Activated CD4-positive, alpha-beta T cell treated with anti-CD3 and anti-CD28 coated beads for 4 hours (primary cell): ENCODE results near the gene PLCB1.

Experiments
- DNase-seq, 2 donors: peaks; one replicate each; pipeline ENCODE4 v3.0.0-alpha.2; 2020

PLCB1 gene

DNA sequence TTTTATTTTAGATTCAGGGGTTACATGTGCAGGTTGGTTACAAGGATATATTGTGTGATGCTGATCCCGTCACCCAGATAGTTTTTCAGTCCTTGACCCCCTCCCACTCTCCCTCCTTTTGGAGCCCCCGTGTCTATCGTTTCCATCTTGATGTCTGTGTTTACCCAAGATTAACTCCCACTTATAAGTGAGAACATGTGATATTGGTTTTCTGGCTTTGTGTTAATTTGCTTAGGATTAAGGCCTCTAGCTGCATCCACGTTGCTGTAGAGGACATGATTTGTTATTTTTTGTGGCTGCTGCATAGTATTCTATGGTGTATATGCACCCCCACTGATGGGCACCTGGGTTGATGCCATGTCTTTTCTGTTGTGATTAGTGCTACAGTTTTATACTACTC is 178.6 kb downstream of the PLCB1 start:
- no peak for DNase-seq

DNA sequence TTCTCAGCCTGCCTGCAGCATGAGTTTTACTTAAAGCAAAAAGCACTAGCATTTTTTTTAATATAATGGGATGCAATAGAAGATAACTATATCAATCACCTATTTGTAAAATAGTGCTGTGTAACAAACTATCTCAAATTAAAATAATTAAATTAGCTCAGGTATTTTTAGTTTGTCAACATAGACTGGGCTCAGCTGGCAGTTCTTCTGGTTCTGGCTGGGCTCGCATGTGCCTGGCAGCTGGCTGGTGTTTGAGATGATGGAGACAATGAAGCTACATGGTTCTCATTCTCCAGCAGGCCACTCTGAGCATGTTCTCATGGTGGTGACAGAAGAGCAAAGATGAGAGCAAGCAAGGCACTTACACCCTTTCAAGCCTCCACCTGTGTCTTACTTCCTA is 181.0 kb downstream of the PLCB1 start:
- DNase-seq: no peak

DNA sequence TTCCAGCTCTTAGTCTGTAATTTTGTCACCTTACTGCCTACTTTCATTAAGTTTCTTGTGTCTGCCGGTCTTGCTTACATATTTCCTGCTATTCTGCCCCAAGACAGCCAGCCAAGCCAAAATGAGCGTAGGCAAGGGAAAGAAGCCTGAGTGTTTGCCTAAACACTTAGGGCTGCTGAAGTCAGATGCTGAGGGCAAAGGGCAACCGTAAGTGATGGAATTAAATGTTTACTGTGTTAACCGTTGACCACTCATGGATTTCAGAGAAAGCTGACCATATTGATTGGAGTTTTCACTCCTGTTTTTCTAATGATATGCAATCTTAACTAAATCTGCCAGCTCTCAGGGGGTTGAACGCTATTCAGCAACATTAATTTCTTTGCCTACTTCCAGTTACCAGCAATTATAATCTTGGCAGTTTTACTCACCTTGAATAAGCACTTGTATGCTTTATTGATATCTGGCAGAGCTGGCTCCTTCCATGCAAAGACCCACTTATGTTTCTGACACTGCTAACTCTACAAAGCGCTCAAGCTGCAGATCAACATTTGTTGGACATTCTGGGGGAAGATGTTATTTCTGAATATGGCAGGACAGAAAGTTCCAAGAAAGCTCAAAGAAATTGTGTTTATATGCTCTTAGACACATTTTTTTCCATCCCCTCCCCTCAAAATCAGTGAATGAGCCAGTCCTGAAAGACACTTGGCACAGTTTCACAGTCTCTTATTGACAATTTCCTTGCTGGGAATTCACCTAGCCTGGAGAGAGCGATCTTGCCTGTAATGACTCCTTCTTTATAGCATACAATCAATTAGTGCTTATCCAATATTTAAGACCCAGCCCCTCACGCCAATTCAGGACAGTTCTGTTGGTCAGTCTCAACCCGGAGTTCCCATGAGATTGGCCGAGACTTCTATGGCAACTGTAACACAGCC is 183.8 kb downstream of the PLCB1 start:
- DNase-seq: no peak

GRCh38 chr20:8317448-8317847 is 185.4 kb downstream of the PLCB1 start:
- DNase-seq: no peak

DNA sequence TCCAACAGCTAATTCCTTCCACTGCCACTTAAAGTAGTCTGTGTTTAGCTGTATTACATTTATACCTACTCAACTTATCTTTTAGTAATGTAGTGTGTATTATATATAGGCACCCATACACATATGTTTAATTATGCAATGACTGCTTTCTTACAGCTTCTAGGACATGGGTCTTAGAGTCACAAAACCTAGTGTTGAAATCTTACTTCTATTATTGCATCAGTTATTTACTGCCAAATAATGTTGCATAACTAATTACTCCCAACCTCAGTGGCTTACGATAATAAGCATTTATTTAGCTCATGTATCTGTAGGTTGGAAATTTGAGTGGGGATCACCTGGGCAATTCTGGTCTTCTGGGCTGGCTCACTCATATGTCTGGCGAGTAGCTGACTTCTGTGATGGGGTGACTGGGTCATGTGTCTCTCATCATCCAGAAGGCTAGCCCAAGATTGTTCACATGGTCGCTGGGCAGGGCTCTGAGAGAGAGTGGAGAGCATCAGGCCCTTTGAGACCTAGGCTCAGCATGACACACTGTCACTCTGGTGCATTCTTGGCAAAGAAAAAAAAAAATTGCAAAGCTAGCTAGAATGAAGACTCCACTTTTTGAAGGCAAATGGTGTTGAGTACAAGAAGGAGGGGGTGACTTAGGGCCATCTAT is 187.0 kb downstream of the PLCB1 start:
- no peak for DNase-seq

DNA sequence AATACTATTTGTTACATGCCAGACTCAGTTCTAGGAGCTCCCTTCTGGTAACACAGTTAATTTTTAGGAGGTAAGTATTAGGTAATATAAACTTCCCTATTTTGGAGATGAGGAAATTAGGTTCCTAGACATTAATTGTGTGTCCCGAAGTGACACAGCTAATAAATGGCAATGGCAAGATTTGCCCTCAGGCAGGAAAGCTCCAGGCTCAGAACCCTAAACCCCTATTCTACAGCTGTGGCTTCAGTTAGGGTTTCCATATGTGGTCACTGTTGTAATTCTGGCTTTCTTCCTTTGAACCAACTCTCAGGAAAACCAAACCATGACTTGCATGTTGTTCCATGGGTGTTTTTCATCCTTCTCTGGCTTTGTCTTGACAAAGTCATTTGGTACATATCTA is 188.2 kb downstream of the PLCB1 start:
- DNase-seq: no peak

DNA sequence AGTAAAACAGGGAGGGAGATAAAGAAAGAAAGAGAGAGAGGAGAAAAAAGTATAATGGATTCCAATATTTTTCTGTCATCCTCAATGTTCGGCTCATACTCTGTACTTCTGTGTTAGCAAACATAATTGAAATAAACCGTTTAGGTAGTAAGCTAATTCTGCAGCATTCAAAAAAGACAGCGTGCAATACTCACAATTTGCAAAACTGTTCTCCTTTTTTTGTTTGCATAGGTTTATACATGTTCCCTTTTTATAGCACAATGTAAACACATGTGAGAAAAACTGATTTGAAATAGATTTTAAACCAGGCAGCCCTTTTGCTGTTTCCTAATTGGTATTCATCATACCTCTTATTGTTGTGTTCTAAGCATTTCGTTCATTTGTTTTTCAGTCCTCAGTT is 188.9 kb downstream of the PLCB1 start:
- DNase-seq: no peak

DNA sequence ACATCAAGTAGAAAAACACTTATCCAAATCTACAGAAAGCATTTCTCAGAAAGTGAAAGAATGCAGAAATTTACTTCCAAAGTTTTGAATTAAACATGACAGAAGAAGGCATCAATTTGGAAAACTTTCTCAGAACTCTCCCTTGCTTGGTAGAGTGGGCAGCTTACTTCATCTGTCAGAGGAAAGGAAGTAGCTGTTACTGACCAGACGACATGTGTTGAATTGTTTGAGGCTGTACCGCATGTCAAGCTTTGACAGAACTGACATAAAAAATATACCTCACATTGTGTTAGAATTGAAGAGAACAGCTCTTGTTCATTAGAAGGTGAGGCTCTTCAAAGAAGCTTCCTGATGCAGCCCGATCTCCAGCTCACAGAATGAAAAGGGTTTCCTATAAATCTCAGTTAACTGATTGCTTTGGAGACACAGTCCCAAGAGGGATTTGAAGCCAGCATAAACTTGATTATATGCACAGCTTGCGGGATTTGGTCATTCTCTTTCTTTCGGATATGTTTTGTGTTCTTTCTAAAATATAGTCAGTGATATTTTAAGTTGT is 190.7 kb downstream of the PLCB1 start:
- no peak for DNase-seq

DNA sequence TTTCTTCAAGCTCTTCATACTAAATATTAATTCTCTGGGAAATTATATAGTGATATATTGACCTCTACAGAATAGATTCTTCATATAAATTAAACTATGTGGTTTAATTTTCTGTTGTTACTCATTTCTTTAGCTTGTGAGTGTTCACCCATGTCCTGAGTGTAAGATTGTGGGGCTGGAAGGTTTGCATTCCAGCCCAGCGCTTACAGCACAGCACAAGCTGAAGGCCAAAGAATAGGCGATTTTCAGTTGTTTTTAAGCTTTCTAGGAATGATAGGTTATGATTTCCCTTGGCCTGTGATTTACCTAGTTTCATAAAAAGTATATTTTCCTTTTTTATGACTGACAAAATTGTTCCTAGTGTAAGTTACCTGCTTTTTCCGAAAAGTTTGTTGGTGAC is 194.1 kb downstream of the PLCB1 start:
- DNase-seq: no peak

GRCh38 chr20:8326899-8327298 is 194.8 kb downstream of the PLCB1 start:
- no peak for DNase-seq

GRCh38 chr20:8328189-8328588 is 196.1 kb downstream of the PLCB1 start:
- no peak for DNase-seq

- DNase-seq: no peak
Measured at GRCh38 chr20:8330319-8330784, 198.3 kb downstream of the PLCB1 start.

DNA sequence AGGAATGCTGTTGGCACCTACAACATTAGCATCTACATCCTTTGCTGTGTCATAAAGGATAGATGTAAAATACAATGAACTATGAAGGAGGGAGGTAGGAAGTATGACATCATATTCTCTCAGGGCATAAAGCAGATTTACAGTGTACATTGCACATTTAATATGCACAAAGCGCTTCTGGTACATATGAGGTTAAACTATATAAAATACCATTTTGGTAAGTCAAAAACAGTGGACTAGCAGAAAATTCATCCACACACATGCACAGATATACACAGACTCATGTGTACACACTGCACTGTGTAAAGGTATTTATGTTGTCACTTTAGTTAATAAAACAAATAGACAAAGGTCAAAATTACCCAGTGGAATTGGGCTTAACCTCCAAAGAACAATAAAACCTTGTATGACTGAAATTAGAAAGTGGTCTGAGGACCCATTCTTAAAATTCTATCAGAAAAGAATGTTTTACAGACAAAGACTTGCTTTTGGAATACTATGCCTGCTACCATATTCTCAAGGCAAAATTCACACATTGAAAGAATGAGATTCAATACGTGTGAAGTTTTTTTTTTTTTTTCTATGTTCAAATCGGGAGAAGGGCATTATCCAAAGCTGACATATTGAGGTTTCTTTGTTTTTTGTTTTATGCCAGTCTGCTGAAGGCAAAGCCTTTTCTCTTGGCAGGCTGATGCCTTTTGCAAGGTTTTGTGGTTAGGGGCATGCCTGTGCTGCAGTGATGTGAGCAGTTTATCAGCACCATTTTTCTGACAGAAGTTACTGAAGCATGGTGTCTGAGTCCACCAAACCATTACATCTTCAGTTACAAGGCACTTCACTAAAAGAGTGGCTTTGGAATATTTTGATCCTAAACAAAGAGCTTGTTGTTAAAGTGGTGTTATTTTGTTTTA is 199.0 kb downstream of the PLCB1 start:
- no peak for DNase-seq

GRCh38 chr20:8331740-8332412 is 199.8 kb downstream of the PLCB1 start:
- DNase-seq: no peak

GRCh38 chr20:8334641-8335040 is 202.6 kb downstream of the PLCB1 start:
- no peak for DNase-seq

DNA sequence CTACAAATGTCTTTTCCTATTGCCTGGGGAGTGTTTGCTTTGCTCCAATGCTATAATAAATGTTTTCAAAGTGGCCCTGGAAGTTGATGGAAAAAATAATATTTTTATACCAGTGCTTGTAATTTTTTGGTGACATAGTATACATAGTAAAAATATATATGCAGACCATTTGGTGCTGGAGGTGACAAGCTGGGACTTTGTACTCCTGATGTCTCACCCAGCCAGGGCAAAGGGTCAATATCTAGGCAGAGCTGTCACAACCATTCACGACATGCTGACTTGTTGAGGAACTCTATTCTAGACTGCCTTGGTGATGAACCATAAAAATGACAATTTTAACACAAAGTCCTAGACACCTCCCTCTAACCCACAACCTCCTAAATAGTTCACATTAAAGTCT is 203.0 kb downstream of the PLCB1 start:
- DNase-seq: no peak

DNA sequence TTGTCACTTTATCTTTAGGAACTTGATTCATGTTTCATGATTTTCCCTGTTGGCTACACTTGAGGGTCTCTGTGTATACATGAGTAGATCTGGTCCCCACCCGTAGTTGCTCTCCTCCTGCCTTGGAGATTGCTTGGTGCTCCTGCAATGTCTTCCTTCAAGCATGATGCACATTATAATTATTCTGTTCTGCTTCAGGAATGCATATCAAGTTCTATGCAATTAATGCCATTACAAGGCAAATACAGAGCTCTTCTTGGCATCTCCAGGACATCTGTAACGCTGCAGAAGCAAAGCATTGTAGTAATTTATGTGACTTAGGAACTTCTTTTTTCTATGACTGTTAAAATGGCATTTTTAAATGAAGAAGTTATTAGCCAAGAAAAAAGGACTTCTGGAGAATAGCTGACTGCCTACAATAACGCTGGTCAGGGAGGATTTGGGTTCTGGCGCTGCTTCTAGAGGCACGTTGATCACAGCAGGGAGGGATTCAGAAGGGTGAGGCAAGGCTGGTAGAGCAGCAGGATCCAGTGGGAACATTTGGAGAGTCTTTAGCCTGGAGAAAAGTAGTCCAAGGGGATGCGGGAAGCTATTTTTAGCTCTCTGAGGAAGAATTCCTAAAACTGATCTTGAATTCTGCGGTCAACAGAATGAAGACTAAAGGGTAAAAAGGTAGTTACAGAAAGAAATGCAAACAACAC is 203.6 kb downstream of the PLCB1 start:
- no peak for DNase-seq

- no peak for DNase-seq
Measured at GRCh38 chr20:8339349-8339748, 207.3 kb downstream of the PLCB1 start.

- DNase-seq: no peak
Measured at GRCh38 chr20:8342391-8342790, 210.3 kb downstream of the PLCB1 start.

- DNase-seq: no peak
Measured at GRCh38 chr20:8344106-8344505, 212.0 kb downstream of the PLCB1 start.

DNA sequence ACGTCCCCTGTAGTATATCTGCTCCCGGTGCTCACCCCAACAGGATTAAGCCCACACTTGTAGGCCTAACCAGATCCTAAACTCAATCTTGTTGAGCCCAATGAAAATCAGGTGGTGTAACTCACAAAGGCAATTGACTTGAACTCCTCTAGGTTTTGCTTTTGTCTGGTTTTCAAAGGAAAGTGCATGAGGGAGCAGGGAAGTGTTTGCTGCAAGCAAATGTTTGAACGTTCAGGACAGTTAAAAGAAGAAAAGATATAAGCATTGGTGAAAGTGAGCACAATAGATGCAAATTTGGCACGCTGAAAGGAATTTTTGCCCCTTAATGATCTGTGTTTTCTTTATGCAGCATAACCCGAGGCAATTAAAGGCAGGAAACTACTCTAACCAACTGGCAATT is 212.6 kb downstream of the PLCB1 start:
- DNase-seq: no peak
